ENCODE data around the gene CDK15.
"Not testable (repeated sequence)": the region's sequence is repeated elsewhere in the genome, so short reads cannot be mapped to it uniquely, and the experiment has no call there.

CDK15 gene

GRCh38 chr2:201790989-201791388 is 15.3 kb upstream of the CDK15 start:
- no peak for DNase-seq

DNA sequence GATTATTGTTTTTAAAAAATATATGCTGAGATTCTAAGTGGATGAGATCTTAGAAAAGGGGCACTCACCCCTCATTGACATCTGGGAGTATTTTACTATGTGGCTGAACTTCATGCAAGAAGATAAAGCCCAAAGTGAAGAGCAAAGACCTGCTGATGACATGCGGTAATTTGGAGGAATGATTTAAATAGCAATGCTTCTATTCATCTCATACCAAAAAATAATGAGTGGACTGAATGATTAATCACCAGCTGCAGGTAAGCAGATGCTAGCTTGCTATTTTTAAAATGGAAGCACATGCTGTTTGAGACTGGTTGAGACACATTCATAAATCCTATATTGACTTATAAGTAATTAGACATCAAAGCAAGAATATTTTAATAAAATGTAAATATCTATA is 12.7 kb upstream of the CDK15 start:
- no peak for DNase-seq

GRCh38 chr2:201794294-201794693 is 12.0 kb upstream of the CDK15 start:
- no peak for DNase-seq

DNA sequence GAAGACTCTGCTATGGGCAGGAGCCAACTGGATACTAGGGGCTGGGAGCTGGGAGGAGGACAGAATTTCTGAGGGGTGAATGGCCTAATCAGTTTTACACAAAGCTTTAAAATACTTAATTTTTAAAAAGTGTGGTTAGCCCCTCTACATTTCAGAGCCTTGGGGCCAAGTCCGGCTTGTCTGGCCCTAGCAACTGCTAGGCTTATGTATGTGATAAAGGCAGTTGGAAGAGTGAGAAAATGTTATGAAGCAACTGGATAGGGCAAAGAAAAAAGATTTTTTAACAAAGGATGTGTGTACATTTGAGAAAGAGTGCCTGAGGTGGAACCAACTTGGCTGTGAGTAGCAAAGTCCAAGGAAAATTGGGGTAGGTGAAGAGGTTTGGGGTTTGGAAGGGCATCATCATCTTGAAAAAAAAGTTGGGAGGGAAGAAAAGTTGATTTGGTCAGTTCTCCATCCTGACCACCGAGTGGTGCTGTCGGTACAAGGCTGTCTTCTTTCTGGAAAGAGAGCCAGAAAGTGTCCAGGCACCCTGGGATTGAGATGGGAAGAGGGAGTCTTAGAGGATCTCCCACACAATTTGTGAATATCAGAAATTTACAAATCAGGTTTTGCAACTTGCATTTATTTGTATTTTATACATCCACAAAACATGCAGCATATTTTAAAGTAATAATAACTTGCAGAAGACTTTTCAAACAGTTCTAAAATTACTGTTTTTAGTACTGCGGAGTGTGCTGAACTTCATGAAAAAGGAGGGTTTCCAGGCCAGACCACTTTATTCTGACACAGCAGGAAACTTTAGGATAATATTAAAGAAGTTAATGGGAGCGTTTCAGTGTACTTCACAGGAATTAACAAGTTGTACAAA is 10.5 kb upstream of the CDK15 start:
- no peak for DNase-seq

GRCh38 chr2:201796478-201796865 is 9.9 kb upstream of the CDK15 start:
- no peak for DNase-seq

GRCh38 chr2:201797175-201797840 is 9.0 kb upstream of the CDK15 start:
- no peak for DNase-seq

DNA sequence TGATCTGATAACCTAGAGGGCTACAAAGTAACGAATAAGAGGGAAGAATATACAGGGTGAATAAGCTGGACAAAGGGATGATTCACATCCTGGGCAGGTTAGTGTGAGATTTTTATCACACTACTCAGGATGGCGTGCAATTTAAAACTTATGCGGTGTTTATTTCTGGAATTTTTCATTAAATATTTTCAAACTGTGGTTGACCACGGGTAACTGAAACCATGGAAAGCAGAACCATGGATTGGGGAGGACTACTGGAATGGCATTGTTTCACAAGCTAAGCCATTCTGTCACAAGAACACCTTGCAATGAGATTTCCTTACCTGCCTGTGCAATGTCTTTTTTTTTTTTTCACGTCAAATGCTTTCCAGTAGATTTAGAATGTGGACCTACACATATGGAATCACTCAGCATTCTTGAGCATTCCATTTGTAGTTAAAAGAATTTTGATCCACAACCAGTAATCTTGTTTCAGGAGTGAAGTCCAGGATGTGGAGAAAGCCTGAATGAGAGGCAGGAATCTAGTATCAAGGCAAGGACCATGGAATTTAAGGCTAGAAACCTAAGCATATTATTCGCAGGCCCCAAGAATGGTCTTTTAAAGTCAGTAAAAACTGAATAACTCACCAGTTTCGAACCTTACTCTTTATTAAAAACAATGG is 8.0 kb upstream of the CDK15 start:
- no peak for DNase-seq

- DNase-seq: not testable (repeated sequence)
Observed at GRCh38 chr2:201798914-201799285, 7.4 kb upstream of the CDK15 start.

- DNase-seq: no peak
Observed at GRCh38 chr2:201807452-201807999, 1.2 kb downstream of the CDK15 start.

DNA sequence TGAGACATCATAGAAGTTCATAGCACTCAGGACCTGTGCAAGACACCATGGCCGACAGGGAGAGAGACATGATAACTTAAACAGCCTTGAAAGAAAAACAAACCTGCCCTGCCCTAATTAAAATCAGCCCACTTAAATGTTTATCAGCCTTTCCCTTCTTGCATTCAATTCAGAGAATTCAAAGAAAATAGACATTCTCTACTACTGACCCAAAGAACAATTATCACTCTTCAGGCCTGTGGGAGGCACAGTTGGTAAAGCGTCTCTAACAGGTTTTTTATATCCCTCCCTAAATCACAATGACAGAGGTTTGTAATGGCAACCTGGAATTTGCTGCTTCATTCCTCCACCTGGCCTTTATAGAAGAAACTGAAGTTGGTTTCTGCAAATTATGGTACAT is 1.7 kb downstream of the CDK15 start:
- no peak for DNase-seq

DNA sequence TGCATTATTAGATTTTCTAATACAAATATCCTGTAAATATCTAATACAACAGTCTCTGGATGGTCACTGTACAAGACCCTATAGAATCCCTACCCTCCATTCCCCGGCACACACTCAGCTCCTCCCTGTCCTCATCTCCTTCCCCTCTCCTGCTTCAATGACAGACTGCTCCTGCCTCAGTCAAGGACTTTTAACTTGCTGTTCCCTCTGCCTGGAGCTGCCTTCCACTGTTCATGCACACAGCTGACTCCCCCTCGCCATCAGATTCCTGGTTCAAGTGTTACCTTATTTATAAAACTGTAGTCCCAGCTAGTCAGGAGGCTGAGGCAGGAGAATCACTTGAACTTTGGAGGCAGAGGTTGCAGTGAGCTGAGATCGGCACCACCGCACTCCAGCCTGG is 3.3 kb downstream of the CDK15 start:
- DNase-seq: no peak

DNA sequence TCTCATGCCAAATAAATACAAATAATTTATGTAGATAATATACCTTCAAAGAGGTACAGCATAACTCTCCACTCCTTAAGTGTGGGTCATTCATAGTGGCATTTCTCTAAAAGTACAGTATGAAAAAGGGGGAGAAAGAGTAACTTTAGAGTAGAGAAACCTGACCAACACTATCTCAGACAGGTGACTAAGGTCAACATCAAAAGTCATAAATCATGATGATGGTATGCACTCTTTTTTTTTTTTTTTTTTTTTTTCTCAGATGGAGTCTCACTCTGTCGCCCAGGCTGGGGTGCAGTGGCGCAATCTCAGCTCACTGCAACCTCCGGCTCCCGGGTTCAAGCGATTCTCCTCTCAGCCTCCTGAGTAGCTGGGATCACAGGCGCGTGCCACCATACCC is 4.3 kb downstream of the CDK15 start:
- not testable (repeated sequence) for DNase-seq

GRCh38 chr2:201813996-201814760 is 7.8 kb downstream of the CDK15 start:
- DNase-seq: no peak

DNA sequence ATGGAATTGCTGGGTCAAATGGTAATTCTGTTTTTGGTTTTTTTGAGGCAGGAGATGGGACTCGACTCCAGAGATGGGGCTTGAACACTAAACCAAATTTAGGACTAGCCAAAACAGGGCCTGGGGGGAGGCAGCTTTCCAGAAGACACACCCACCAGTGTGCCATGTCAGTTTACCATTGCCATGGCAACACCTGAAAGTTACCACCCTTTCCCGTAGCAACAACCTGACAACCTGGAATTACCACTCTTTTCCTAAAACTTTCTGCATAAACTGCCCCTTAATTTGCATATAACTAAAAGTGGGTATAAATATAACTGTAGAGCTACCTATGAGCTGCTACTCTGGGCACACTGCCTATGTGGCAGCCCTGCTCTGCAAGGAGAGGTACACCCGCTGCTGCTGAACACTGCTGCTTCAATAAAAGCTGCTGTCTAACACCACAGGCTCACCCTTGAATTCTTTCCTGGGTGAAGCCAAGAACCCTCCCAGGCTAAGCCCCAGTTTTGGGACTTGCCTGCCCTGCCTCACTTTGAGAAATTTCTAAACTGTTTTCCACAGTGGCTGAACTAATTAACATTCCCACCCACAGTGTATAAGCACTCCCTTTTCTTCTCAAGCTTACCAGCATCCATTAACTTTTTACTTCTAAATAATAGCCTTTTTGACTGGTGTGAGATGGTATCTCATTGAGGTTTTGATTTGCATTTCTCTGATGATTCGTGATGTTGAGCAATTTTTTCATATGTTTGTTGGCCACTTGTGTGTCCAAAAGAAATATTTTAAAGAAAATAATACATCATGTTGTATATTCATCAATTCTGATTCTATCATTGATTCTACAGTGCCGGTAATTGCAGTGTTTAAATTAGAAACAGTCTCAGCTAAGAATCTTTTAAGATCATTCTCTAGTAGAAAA is 10.6 kb downstream of the CDK15 start:
- no peak for DNase-seq

DNA sequence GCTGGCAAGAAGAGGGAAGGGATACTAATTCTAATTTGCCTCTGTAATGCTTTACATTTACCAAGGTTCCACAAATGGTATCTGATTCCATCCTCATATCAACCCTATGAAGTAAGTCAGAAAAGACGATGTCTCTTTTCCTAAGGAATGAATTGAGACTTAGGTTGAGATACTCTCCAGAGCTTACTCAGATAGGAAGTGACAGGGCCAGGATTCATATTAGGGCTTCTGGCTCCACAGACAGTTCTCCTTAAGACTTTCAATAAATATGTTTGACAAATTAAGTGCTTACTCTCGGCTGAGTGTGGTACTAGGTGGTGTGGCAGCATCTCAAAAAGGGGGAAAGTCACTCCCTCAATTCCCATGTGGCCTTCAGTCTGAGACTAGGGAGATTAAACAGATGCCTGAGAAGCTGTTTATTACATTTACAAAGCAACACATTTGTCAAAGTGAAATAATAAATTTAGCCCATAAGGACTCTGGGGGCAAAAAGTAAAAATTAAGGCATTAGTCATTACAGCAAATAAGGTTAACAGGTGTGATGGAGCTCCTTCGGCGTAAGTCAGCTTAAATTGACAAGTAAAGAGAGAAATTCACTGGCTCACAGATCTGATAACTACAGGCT is 14.2 kb downstream of the CDK15 start:
- no peak for DNase-seq

- no peak for DNase-seq
Observed at GRCh38 chr2:201821080-201821479, 14.7 kb downstream of the CDK15 start.

GRCh38 chr2:201824212-201824611 is 17.9 kb downstream of the CDK15 start:
- DNase-seq: no peak

- no peak for DNase-seq
Observed at GRCh38 chr2:201827621-201828020, 21.3 kb downstream of the CDK15 start.

DNA sequence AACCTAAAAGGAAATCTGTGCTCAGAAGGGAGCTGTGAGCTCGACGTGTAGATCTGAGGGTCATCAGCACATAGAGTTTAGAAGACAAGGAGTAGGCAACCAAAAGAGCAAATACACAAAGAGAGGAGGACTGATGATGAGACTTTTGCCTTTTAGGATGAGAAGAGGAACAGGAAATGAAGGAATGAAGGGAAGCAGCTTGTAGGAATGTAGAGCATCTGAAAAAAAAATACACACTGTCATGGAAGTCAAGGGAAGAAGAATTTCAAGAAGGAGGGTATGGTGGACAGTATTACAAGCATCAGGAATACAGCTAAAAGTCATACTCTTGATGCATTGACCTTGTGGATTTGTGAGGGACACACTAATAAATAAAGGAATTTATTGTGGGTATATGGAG is 21.9 kb downstream of the CDK15 start:
- DNase-seq: no peak

- no peak for DNase-seq
Observed at GRCh38 chr2:201830666-201831065, 24.3 kb downstream of the CDK15 start.

GRCh38 chr2:201831469-201831868 is 25.1 kb downstream of the CDK15 start:
- no peak for DNase-seq

All from CD4-positive, alpha-beta T cell treated with Interleukin-6 for 4 hours (primary cell).